Brain microvascular endothelial cell (primary cell): ENCODE measurements around the gene SMIM10L2A.
"Not testable (repeated sequence)": the region's sequence is repeated elsewhere in the genome, so short reads cannot be mapped to it uniquely, and the experiment has no call there.

Experiments used
- DNase-seq: peaks from one replicate; pipeline ENCODE4 v3.0.0-alpha.2; 2020
- H3K27ac ChIP-seq: fragments of 250-450 bp; sonication (Bioruptor Pico); 2 replicates; pipeline ENCODE4 v1.5.1; 2020; ENCODE audit warnings: mild to moderate bottlenecking, moderate library complexity
- H3K27me3 ChIP-seq: fragments of 250-450 bp; sonication (Bioruptor Pico); replicated peaks from 2 replicates; pipeline ENCODE4 v1.5.1; 2020; ENCODE audit warnings: mild to moderate bottlenecking
- H3K36me3 ChIP-seq: fragments of 250-450 bp; sonication (Bioruptor Pico); replicated peaks from 2 replicates; pipeline ENCODE4 v1.5.1; 2020; ENCODE audit warnings: mild to moderate bottlenecking
- H3K4me3 ChIP-seq: 2 replicates; pipeline ENCODE4 v1.5.1; 2011; ENCODE audit warnings: low read depth, mild to moderate bottlenecking, control low read depth, low read length, moderate library complexity
- CTCF ChIP-seq: IDR thresholded peaks from 2 replicates; pipeline ENCODE4 v1.5.1; 2011; ENCODE audit warnings: low read depth, mild to moderate bottlenecking, moderate library complexity, low read length, control low read depth, inconsistent platforms; ENCODE audit errors: missing control alignments
- in situ Hi-C: cut with HindIII; loops from 2 replicates; pipeline ENCODE4 v1.10.0; 2017; ENCODE audit warnings: low sequenced_read_pairs, low pct_ligation_motif_present

The SMIM10L2A gene

GRCh38 chrX:135410861-135411627, 10.7 kb upstream of the SMIM10L2A start:
- Histone ChIP-seq H3K27ac (no peak overlapping the region), H3K36me3 (no peaks in the 10 kb centered on the region), H3K27me3 (no peaks in the 10 kb centered on the region), H3K4me3 (no peak overlapping the region)
- no peak for TF ChIP-seq CTCF
- no peak for DNase-seq
- in situ Hi-C loops: no loop called here

GRCh38 chrX:135411893-135412292, 9.9 kb upstream of the SMIM10L2A start:
- Histone ChIP-seq H3K36me3 (no peaks in the 10 kb centered on the region), H3K27me3 (no peaks in the 10 kb centered on the region), H3K4me3 (no peak overlapping the region), H3K27ac (no peak overlapping the region)
- no peak for DNase-seq
- TF ChIP-seq CTCF: no peak
- in situ Hi-C loops: no loop called here

- no peak for DNase-seq
- Histone ChIP-seq H3K27ac (no peak overlapping the region), H3K36me3 (no peaks in the 10 kb centered on the region), H3K27me3 (no peaks in the 10 kb centered on the region), H3K4me3 (no peak overlapping the region)
- in situ Hi-C loops: no loop called here
- TF ChIP-seq CTCF: no peak
Measured at GRCh38 chrX:135416546-135416945, 5.2 kb upstream of the SMIM10L2A start.

- Histone ChIP-seq H3K27me3 (no peaks in the 10 kb centered on the region), H3K36me3 (no peaks in the 10 kb centered on the region), H3K4me3 (no peak overlapping the region), H3K27ac (no peak overlapping the region)
- no peak for DNase-seq
- in situ Hi-C loops: no loop called here
- TF ChIP-seq CTCF: no peak
Measured at GRCh38 chrX:135420831-135421230, 913 bp upstream of the SMIM10L2A start.

- Histone ChIP-seq H3K4me3 (peak overlapping the region; percentile 24), H3K36me3 (no peaks in the 10 kb centered on the region), H3K27me3 (no peaks in the 10 kb centered on the region), H3K27ac (no peak overlapping the region)
- TF ChIP-seq CTCF: no peak
- peak; percentile 21 for DNase-seq
- in situ Hi-C loops: no loop called here
Measured at GRCh38 chrX:135421537-135421931, 210 bp upstream of the SMIM10L2A start.

- H3K36me3 ChIP-seq, DNase-seq, H3K4me3 ChIP-seq, in situ Hi-C loops, H3K27me3 ChIP-seq, H3K27ac ChIP-seq: not testable (repeated sequence)
Measured at GRCh38 chrX:135422810-135423168, 1.0 kb downstream of the SMIM10L2A start.

GRCh38 chrX:135423173-135423864, 1.6 kb downstream of the SMIM10L2A start:
- not testable (repeated sequence) for DNase-seq, H3K4me3 ChIP-seq

More at GRCh38 chrX:135423173-135423864, 1.6 kb downstream of the SMIM10L2A start:
- in situ Hi-C loops, H3K27me3 ChIP-seq, H3K27ac ChIP-seq, H3K36me3 ChIP-seq: not testable (repeated sequence)
